GM12878 (cell line): ENCODE data around the gene ZNF526. TPM values are rescaled to one million over a fixed set of nuclear protein-coding genes. Genes with fewer than 3 reads are reported as not detected.

Experiments
- ATAC-seq: fragments of 200-7000 bp; cut with Tn5 transposase; 3 replicates; pipeline ENCODE4 v1.9.1; 2020; ENCODE audit warnings: mild to moderate bottlenecking, moderate library complexity
- BruUV-seq: library from RNA; stranded (reverse); fragments of 400-500 nt; replicated peaks from 2 replicates; lab custom pipeline; 2021; lab: Mats Ljungman, UMichigan
- CTCF ChIA-PET: fragments of 300-600 bp; sonication (Branson Sonifier 250); formaldehyde crosslinking; extraction: SDS; loops from one replicate; lab custom pipeline; 2021; ENCODE audit warnings: inconsistent platforms; lab: Yijun Ruan, JAX
- POLR2A ChIA-PET: fragments of 350-600 bp; formaldehyde crosslinking; extraction: SDS; loops from one replicate; lab custom pipeline; 2021; ENCODE audit warnings: inconsistent platforms; lab: Charles Lee
- RAD21 ChIA-PET: fragments of 300-600 bp; sonication (Branson Sonifier 250); formaldehyde crosslinking; loops from one replicate; lab custom pipeline; 2023; ENCODE audit warnings: antibody characterized with exemption; ENCODE audit not compliant: unreplicated experiment; lab: Charles Lee
- SMC1A ChIA-PET: fragments of 300-600 bp; sonication (Branson Sonifier 250); formaldehyde crosslinking; loops from one replicate; lab custom pipeline; 2023; ENCODE audit not compliant: unreplicated experiment, uncharacterized antibody; lab: Charles Lee
- DNase-seq: peaks from one replicate; pipeline ENCODE4 v3.0.0-alpha.2; 2011; ENCODE audit warnings: low read depth, low spot score
- FAIRE-seq: peaks from 3 replicates; lab custom pipeline; 2011; peaks lifted over from hg19 to GRCh38; lab: Jason Lieb, UNC
- H2AFZ ChIP-seq: 2 replicates; pipeline ENCODE4 v1.6.0; 2011; ENCODE audit warnings: low read depth, low read length, control low read depth; ENCODE audit not compliant: control insufficient read depth
- H3K27ac ChIP-seq: 2 replicates; pipeline ENCODE4 v1.5.1; 2011; ENCODE audit warnings: control low read depth; ENCODE audit not compliant: control insufficient read depth, insufficient read depth
- H3K27me3 ChIP-seq, 2 experiments: replicated peaks in 1 of 2; 2 replicates each; pipeline versions ENCODE4 v1.6.0 to v1.6.1; 2011; ENCODE audit warnings: low read length in 1 of 2; ENCODE audit not compliant: control insufficient read depth in 2 of 2, insufficient read depth in 2 of 2
- H3K36me3 ChIP-seq, 2 experiments: 2 replicates each; pipeline ENCODE4 v1.5.1; 2011; ENCODE audit warnings: low read length in 1 of 2; ENCODE audit not compliant: control insufficient read depth in 2 of 2, insufficient read depth in 2 of 2
- H3K4me1 ChIP-seq: 2 replicates; pipeline ENCODE4 v1.6.1; 2011; ENCODE audit warnings: mild to moderate bottlenecking, low read length, moderate library complexity, mixed read lengths; ENCODE audit not compliant: control insufficient read depth, insufficient read depth
- H3K4me2 ChIP-seq: 2 replicates; pipeline ENCODE4 v1.6.0; 2011; ENCODE audit warnings: control low read depth; ENCODE audit not compliant: control insufficient read depth, insufficient read depth
- H3K4me3 ChIP-seq: fragments of 200-600 bp; sonication (generic); 2 replicates; pipeline ENCODE4 v1.5.1; 2016
- H3K79me2 ChIP-seq: 2 replicates; pipeline ENCODE4 v1.6.0; 2011; ENCODE audit warnings: low read length; ENCODE audit not compliant: control insufficient read depth, insufficient read depth
- H3K9ac ChIP-seq: 2 replicates; pipeline ENCODE4 v1.8.0; 2011; ENCODE audit warnings: low read length, control low read depth, mixed read lengths; ENCODE audit not compliant: control insufficient read depth, insufficient read depth
- H3K9me3 ChIP-seq: replicated peaks from 3 replicates; pipeline ENCODE4 v1.5.1; 2011; ENCODE audit warnings: mild to moderate bottlenecking, low read length; ENCODE audit not compliant: control insufficient read depth, insufficient read depth
- H4K20me1 ChIP-seq: 2 replicates; pipeline ENCODE4 v1.6.0; 2011; ENCODE audit not compliant: control insufficient read depth, insufficient read depth
- FOS ChIP-seq: IDR thresholded peaks from 3 replicates; pipeline ENCODE4 v1.6.1; 2011; ENCODE audit warnings: borderline replicate concordance; ENCODE audit not compliant: insufficient read length; ENCODE audit errors: extremely low read depth
- GATAD2B ChIP-seq: fragments of 450-650 bp; conservative IDR thresholded peaks from 2 replicates; pipeline ENCODE4 v1.6.1; 2017; ENCODE audit warnings: low read depth, mild to moderate bottlenecking, moderate library complexity
- HDAC2 ChIP-seq: fragments of 200-600 bp; sonication (generic); IDR thresholded peaks from 2 replicates; pipeline ENCODE4 v1.6.1; 2017
- IKZF1 ChIP-seq: fragments of 450-650 bp; conservative IDR thresholded peaks from 2 replicates; pipeline ENCODE4 v1.6.1; 2017; ENCODE audit warnings: antibody characterized with exemption, mild to moderate bottlenecking
- KLF5 ChIP-seq: fragments of 450-650 bp; IDR thresholded peaks from 2 replicates; pipeline ENCODE4 v1.6.1; 2014; ENCODE audit warnings: mild to moderate bottlenecking; ENCODE audit not compliant: partially characterized antibody
- PAX5 ChIP-seq: IDR thresholded peaks from 2 replicates; pipeline ENCODE4 v1.6.1; 2011; ENCODE audit warnings: low read depth, low read length, borderline replicate concordance
- RAD21 ChIP-seq: IDR thresholded peaks from 2 replicates; pipeline ENCODE4 v1.6.1; 2011; ENCODE audit warnings: mild to moderate bottlenecking, low read depth, low read length, moderate library complexity; ENCODE audit not compliant: insufficient read depth
- SP1 ChIP-seq: IDR thresholded peaks from one replicate; pipeline ENCODE4 v1.6.1; 2011; ENCODE audit warnings: low read depth, low read length
- ZNF207 ChIP-seq: fragments of 450-650 bp; IDR thresholded peaks from 2 replicates; pipeline ENCODE4 v1.6.1; 2014; ENCODE audit warnings: antibody characterized with exemption, mild to moderate bottlenecking, borderline replicate concordance
- ZNF24 ChIP-seq: fragments of 450-650 bp; IDR thresholded peaks from 2 replicates; pipeline ENCODE4 v1.6.1; 2017; ENCODE audit warnings: antibody characterized with exemption, mild to moderate bottlenecking
- ZNF384 ChIP-seq: IDR thresholded peaks from 2 replicates; pipeline ENCODE4 v1.6.1; 2012; ENCODE audit warnings: low read depth, mild to moderate bottlenecking, low read length, improper control_type of control experiment, borderline replicate concordance
- WGBS: methylation state at CpG from one replicate; pipeline ENCODE4 v1.1.6; 2016; ENCODE audit warnings: low lambda C conversion rate; ENCODE audit not compliant: insufficient replicate concordance, insufficient coverage; ENCODE audit errors: missing lambda C conversion rate; 5-methylcytosine and 5-hydroxymethylcytosine counted together
- in situ Hi-C: fragments of 300-500 bp; cut with MboI; formaldehyde crosslinking; loops from 9 replicates; pipeline ENCODE4 v1.14.3; 2018; ENCODE audit warnings: mixed read lengths
- intact Hi-C: fragments of 100-400 bp; cut with micrococcal nuclease; formaldehyde crosslinking; loops from one replicate; pipeline ENCODE4 v1.14.2; 2022; ENCODE audit not compliant: unreplicated experiment
- polyA plus RNA-seq, 11 experiments: library from polyadenylated mRNA; depleted of rRNA in 4 of 11; unstranded in 6 of 11; stranded (reverse) in 5 of 11; fragments of >200 nt; fragmentation: Nextera tagmentation in 4 of 11; fragmentation: Illumina TruSeq in 1 of 11; extraction: Ambion mirVana in 4 of 11; extraction: Trizol in 1 of 11; gene quantifications; 1 replicate in 1 of 11; 2 replicates in 10 of 11; pipeline versions ENCODE4 v1.2.1 to v1.2.3, GENCODE V29; 2011 to 2016; ENCODE audit warnings: inconsistent platforms in 2 of 11, missing spikeins in 2 of 11, low read depth in 1 of 11
- total RNA-seq, 4 experiments: library from RNA; depleted of rRNA in 3 of 4; stranded (reverse); fragments of >200 nt in 3 of 4; fragmentation: Illumina TruSeq in 1 of 4; extraction: Trizol in 1 of 4; gene quantifications; 2 replicates each; pipeline versions ENCODE4 v1.2.1 to v1.2.3, GENCODE V29; 2013 to 2021
- TF ChIP-seq, protein P1 (sequence below): fragments of 450-650 bp; IDR thresholded peaks from 2 replicates; pipeline ENCODE4 v1.6.1; 2017; ENCODE audit warnings: mild to moderate bottlenecking, low read depth, inconsistent platforms; ENCODE audit not compliant: poor library complexity, severe bottlenecking
- TF ChIP-seq, protein P2 (sequence below): fragments of 450-650 bp; IDR thresholded peaks from 2 replicates; pipeline ENCODE4 v1.6.1; 2016; ENCODE audit warnings: mild to moderate bottlenecking
- TF ChIP-seq, protein P3 (sequence below): fragments of 450-650 bp; IDR thresholded peaks from 2 replicates; pipeline ENCODE4 v1.6.1; 2016; ENCODE audit warnings: mild to moderate bottlenecking, moderate library complexity, borderline replicate concordance

The ZNF526 gene
- total and polyA plus RNA-seq, 10 of the 15 experiments (the other 5 are each of a cell fraction or from before 2014, with no cell fraction given) = 1.8 to 18.3 (median 5.5) TPM

GRCh38 chr19:42173695-42174094 is 46.4 kb upstream of the ZNF526 start:
- ATAC-seq (no peak), DNase-seq (no peak), FAIRE-seq (no peak)
- intact Hi-C loops (loop anchor here (2.0 kb wide), 1 partner anchor 25 kb away; no protein-coding TSS in a partner anchor), in situ Hi-C loops (no loop called here)
- Histone ChIP-seq H3K36me3 (no peaks in the 10 kb centered on the region), H3K4me2 (no peak overlapping the region), H3K27me3 (peaks cover 10 to 32% of the 10 kb centered on the region in 2 experiments), H3K9me3 (no peaks in the 10 kb centered on the region), H4K20me1 (no peaks in the 10 kb centered on the region; the same call in 1 of the 2 replicates), H3K9ac (no peak overlapping the region), H2AFZ (no peak overlapping the region), H3K4me1 (no peaks in the 10 kb centered on the region), H3K27ac (no peak overlapping the region), H3K4me3 (no peak overlapping the region), H3K79me2 (no peaks in the 10 kb centered on the region)
- POLR2A ChIA-PET = no interaction called here
- SMC1A ChIA-PET = no interaction called here
- CTCF ChIA-PET = no interaction called here
- BruUV-seq = no TSS peak
- RAD21 ChIA-PET = no interaction called here
- WGBS = 71% methylated on average over 5 of the region's 5 CpGs
- TF ChIP-seq, protein P1, sequence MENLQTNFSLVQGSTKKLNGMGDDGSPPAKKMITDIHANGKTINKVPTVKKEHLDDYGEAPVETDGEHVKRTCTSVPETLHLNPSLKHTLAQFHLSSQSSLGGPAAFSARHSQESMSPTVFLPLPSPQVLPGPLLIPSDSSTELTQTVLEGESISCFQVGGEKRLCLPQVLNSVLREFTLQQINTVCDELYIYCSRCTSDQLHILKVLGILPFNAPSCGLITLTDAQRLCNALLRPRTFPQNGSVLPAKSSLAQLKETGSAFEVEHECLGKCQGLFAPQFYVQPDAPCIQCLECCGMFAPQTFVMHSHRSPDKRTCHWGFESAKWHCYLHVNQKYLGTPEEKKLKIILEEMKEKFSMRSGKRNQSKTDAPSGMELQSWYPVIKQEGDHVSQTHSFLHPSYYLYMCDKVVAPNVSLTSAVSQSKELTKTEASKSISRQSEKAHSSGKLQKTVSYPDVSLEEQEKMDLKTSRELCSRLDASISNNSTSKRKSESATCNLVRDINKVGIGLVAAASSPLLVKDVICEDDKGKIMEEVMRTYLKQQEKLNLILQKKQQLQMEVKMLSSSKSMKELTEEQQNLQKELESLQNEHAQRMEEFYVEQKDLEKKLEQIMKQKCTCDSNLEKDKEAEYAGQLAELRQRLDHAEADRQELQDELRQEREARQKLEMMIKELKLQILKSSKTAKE = no peak
- TF ChIP-seq PAX5 = no peak
- TF ChIP-seq RAD21 = no peak
- no peak for TF ChIP-seq HDAC2
- no peak for TF ChIP-seq IKZF1
- no peak for TF ChIP-seq KLF5
- no peak for TF ChIP-seq ZNF24
- TF ChIP-seq, protein P2, sequence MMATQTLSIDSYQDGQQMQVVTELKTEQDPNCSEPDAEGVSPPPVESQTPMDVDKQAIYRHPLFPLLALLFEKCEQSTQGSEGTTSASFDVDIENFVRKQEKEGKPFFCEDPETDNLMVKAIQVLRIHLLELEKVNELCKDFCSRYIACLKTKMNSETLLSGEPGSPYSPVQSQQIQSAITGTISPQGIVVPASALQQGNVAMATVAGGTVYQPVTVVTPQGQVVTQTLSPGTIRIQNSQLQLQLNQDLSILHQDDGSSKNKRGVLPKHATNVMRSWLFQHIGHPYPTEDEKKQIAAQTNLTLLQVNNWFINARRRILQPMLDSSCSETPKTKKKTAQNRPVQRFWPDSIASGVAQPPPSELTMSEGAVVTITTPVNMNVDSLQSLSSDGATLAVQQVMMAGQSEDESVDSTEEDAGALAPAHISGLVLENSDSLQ = no peak
- no peak for TF ChIP-seq GATAD2B
- no peak for TF ChIP-seq SP1
- no peak for TF ChIP-seq FOS
- no peak for TF ChIP-seq ZNF384
- TF ChIP-seq ZNF207 = no peak
- TF ChIP-seq, protein P3, sequence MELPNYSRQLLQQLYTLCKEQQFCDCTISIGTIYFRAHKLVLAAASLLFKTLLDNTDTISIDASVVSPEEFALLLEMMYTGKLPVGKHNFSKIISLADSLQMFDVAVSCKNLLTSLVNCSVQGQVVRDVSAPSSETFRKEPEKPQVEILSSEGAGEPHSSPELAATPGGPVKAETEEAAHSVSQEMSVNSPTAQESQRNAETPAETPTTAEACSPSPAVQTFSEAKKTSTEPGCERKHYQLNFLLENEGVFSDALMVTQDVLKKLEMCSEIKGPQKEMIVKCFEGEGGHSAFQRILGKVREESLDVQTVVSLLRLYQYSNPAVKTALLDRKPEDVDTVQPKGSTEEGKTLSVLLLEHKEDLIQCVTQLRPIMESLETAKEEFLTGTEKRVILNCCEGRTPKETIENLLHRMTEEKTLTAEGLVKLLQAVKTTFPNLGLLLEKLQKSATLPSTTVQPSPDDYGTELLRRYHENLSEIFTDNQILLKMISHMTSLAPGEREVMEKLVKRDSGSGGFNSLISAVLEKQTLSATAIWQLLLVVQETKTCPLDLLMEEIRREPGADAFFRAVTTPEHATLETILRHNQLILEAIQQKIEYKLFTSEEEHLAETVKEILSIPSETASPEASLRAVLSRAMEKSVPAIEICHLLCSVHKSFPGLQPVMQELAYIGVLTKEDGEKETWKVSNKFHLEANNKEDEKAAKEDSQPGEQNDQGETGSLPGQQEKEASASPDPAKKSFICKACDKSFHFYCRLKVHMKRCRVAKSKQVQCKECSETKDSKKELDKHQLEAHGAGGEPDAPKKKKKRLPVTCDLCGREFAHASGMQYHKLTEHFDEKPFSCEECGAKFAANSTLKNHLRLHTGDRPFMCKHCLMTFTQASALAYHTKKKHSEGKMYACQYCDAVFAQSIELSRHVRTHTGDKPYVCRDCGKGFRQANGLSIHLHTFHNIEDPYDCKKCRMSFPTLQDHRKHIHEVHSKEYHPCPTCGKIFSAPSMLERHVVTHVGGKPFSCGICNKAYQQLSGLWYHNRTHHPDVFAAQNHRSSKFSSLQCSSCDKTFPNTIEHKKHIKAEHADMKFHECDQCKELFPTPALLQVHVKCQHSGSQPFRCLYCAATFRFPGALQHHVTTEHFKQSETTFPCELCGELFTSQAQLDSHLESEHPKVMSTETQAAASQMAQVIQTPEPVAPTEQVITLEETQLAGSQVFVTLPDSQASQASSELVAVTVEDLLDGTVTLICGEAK = no peak
